Measurements from ENCODE around the gene IPO8.

Gene IPO8

GRCh38 chr12:30695199-30696102 lies at the start of gene IPO8:
TSS of gene IPO8 (minus strand) at chr12:30695869. CDS start at chr12:30695647, 222 bp downstream.
- peak; percentile 92 to 95 for DNase-seq (ENCODE audit: low read depth in 2 of 2)
- TF ChIP-seq, protein P1, sequence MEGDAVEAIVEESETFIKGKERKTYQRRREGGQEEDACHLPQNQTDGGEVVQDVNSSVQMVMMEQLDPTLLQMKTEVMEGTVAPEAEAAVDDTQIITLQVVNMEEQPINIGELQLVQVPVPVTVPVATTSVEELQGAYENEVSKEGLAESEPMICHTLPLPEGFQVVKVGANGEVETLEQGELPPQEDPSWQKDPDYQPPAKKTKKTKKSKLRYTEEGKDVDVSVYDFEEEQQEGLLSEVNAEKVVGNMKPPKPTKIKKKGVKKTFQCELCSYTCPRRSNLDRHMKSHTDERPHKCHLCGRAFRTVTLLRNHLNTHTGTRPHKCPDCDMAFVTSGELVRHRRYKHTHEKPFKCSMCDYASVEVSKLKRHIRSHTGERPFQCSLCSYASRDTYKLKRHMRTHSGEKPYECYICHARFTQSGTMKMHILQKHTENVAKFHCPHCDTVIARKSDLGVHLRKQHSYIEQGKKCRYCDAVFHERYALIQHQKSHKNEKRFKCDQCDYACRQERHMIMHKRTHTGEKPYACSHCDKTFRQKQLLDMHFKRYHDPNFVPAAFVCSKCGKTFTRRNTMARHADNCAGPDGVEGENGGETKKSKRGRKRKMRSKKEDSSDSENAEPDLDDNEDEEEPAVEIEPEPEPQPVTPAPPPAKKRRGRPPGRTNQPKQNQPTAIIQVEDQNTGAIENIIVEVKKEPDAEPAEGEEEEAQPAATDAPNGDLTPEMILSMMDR (IDR thresholded peaks at IDR 0.05; ENCODE audit: low read depth, low read length): peak; percentile 25
- peak within 1 kb of the TSS; percentile 98 for H3K4me3 ChIP-seq (replicated peaks in 1 of 2; ENCODE audit: low read depth in 2 of 2, low read length in 2 of 2)

DNA sequence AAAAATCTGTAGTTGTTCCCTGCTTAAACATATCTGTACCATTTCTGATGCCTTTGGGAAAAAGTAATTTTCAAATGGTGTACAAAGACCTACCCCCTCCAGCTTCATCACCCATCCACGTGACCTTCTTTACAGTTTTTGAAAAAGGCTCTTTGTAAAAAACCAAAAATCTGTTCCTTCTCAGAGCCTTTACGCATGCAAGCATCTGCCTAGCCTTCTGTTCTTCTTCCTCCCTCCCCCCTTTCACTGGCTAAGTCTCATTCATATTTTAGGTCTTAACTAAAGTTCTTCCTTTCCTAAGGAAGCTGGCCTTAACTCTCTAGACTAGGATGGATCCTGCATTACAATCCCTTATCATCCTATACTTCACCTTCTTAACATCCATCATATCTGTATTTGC lies 48.7 kb upstream of the IPO8 start:
- no peak for DNase-seq (ENCODE audit: low read depth in 2 of 2)
- TF ChIP-seq, protein P1 (IDR thresholded peaks at IDR 0.05; ENCODE audit: low read depth, low read length): no peak
- no peak overlapping the region for H3K4me3 ChIP-seq (replicated peaks in 1 of 2; ENCODE audit: low read depth in 2 of 2, low read length in 2 of 2)

- no peak for DNase-seq (ENCODE audit: low read depth in 2 of 2)
- no peak overlapping the region for H3K4me3 ChIP-seq (replicated peaks in 1 of 2; ENCODE audit: low read depth in 2 of 2, low read length in 2 of 2)
- TF ChIP-seq, protein P1 (IDR thresholded peaks at IDR 0.05; ENCODE audit: low read depth, low read length): no peak
These were observed 44.6 kb upstream of the IPO8 start for GRCh38 chr12:30740274-30740673.

- no peak overlapping the region for H3K4me3 ChIP-seq (replicated peaks in 1 of 2; ENCODE audit: low read depth in 2 of 2, low read length in 2 of 2)
- DNase-seq (ENCODE audit: low read depth in 2 of 2): no peak
- TF ChIP-seq, protein P1 (IDR thresholded peaks at IDR 0.05; ENCODE audit: low read depth, low read length): no peak
These were observed 43.4 kb upstream of the IPO8 start for GRCh38 chr12:30739020-30739419.

- TF ChIP-seq, protein P1 (IDR thresholded peaks at IDR 0.05; ENCODE audit: low read depth, low read length): no peak
- no peak overlapping the region for H3K4me3 ChIP-seq (replicated peaks in 1 of 2; ENCODE audit: low read depth in 2 of 2, low read length in 2 of 2)
- no peak for DNase-seq (ENCODE audit: low read depth in 2 of 2)
These were observed 37.4 kb upstream of the IPO8 start for GRCh38 chr12:30732954-30733637.

DNA sequence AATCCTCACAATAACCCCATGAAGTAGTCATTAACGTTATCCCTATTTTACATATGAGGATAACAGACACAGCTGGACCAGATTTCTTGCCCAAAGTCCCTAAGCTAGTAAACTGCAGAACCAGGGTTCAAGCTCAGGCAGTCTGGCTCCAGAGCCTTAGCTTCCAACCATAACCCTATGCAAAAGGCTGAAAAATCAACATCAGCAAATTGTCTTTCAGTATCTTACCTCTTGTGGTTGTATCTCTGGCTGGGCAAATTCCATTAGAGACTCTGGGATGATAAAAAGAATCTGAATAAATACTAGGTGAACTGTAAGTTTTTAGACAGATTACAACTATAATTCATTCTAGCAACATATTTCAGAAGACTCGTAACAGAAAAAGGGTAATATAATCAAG lies 34.3 kb upstream of the IPO8 start:
- DNase-seq (ENCODE audit: low read depth in 2 of 2): no peak
- no peak overlapping the region for H3K4me3 ChIP-seq (replicated peaks in 1 of 2; ENCODE audit: low read depth in 2 of 2, low read length in 2 of 2)
- TF ChIP-seq, protein P1 (IDR thresholded peaks at IDR 0.05; ENCODE audit: low read depth, low read length): no peak
